Colonic mucosa (tissue), 4 donors: ENCODE measurements around the gene CYTH3. TPM values are rescaled to one million over a fixed set of nuclear protein-coding genes. Genes with fewer than 3 reads are reported as not detected.

Experiments used
- DNase-seq: peaks from one replicate; pipeline ENCODE4 v3.0.0-alpha.2; 2020
- H3K27ac ChIP-seq: fragments of 200-600 bp; one replicate; pipeline ENCODE4 v1.8.0; 2021
- H3K27me3 ChIP-seq: fragments of 200-600 bp; one replicate; pipeline ENCODE4 v1.8.0; 2021
- H3K36me3 ChIP-seq: fragments of 200-600 bp; one replicate; pipeline ENCODE4 v1.8.0; 2021
- H3K4me1 ChIP-seq: fragments of 200-600 bp; one replicate; pipeline ENCODE4 v1.8.0; 2021; ENCODE audit warnings: mild to moderate bottlenecking
- H3K4me3 ChIP-seq: fragments of 200-600 bp; one replicate; pipeline ENCODE4 v1.8.0; 2021
- H3K9ac ChIP-seq, 2 donors: one replicate each; pipeline ENCODE4 v1.7.0; 2013; ENCODE audit warnings: control low read depth in 2 of 2, low read depth in 2 of 2, low read length in 2 of 2
- H3K9me3 ChIP-seq: fragments of 200-600 bp; one replicate; pipeline ENCODE4 v1.8.0; 2021
- intact Hi-C: fragments of 100-400 bp; cut with DNase I; formaldehyde crosslinking; loops from one replicate; pipeline ENCODE4 v1.14.1; 2022
- total RNA-seq, 2 donors: library from RNA; stranded (reverse); fragmentation: NEBNext Ultra II Directional in 1 of 2; extraction: Animal tissue kit (Norgen Biotek cat#: 25700) in 1 of 2; gene quantifications; one replicate each; pipeline ENCODE4 v1.2.1, GENCODE V29; 2021
- TF ChIP-seq, protein P1 (sequence below): fragments of 200-600 bp; IDR thresholded peaks from one replicate; pipeline ENCODE4 v1.8.0; 2022; ENCODE audit warnings: antibody characterized with exemption, mild to moderate bottlenecking
- donor health status: healthy.
- donor health status: DM: no; HTN: no; CAD: no.
- donor health status: DM: no; HTN: no; CAD: no.

Gene CYTH3
- total RNA-seq, 2 donors from 2014 or later = 9.1 to 11.3 TPM

DNA sequence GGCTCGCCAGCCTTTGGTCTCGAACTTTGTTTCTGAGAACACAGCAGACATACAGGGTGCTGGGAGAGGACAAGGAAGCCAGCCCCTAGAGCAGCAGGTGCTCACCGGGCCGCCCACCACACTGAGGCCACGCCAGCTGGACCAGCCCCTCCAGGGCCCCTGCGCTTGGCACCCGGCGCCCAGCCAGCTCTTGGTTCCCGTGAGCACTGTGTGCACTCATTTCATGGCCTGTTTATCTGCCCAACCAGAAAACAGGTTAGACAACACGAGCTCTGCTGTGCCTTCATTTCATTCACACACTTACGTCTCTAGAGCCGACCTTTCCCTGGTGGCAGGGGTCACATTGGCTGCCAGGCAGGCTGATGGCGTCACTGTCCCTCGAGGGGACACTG, 104.0 kb downstream of the CYTH3 start:
- DNase-seq = no peak
- no peaks in the 10 kb centered on the region for H3K4me1 ChIP-seq
- H3K36me3 ChIP-seq = no peaks in the 10 kb centered on the region
- intact Hi-C loops = no loop called here
- TF ChIP-seq, protein P1, sequence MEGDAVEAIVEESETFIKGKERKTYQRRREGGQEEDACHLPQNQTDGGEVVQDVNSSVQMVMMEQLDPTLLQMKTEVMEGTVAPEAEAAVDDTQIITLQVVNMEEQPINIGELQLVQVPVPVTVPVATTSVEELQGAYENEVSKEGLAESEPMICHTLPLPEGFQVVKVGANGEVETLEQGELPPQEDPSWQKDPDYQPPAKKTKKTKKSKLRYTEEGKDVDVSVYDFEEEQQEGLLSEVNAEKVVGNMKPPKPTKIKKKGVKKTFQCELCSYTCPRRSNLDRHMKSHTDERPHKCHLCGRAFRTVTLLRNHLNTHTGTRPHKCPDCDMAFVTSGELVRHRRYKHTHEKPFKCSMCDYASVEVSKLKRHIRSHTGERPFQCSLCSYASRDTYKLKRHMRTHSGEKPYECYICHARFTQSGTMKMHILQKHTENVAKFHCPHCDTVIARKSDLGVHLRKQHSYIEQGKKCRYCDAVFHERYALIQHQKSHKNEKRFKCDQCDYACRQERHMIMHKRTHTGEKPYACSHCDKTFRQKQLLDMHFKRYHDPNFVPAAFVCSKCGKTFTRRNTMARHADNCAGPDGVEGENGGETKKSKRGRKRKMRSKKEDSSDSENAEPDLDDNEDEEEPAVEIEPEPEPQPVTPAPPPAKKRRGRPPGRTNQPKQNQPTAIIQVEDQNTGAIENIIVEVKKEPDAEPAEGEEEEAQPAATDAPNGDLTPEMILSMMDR = no peak
- no peaks in the 10 kb centered on the region for H3K9me3 ChIP-seq
- no peak overlapping the region for H3K27ac ChIP-seq
- H3K27me3 ChIP-seq = no peaks in the 10 kb centered on the region
- H3K4me3 ChIP-seq = no peak overlapping the region
- no peak overlapping the region for H3K9ac ChIP-seq

DNA sequence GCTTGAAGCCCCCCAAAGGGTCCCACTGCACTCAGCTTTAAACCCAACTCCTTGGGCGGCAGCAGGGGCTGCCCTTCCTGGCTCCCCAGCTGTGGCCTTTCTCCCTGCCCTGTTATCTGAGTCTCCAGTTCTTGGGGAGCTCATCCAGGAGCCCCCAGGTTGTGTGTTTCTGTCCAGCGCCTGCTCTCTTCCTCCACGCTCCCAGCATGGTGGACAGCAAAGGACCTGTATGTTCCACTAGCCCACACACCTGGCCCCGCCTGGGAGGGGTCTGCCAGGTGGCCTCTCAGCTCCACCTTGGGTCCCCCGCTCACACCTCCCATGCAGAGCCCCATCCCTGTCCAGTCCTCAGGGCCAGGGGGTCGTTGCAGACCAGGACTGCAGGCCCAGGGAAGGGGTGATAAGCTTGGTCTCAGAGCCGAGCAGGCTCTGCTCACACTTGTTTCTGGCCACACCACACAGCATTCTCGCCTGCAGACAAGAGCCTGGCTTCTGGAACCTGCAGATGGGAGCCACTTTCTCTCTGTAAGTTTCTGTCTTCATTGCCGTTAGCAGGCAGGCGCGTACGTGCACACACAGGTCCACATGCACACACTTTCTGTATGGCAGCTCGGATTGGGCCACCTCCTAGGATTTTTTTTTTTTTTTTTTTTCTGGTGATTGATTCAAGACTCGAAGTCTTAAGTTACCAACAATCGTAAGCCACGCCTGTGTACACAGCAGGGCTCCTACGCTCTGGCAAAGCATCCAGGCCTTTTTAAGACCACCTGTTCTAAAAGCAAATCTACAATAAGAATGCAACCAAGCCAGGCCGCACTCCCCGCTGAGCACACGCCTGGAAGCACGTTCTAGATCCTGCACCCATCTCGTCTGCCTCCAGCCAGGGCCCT, 104.6 kb downstream of the CYTH3 start:
- Histone ChIP-seq H3K4me1 (no peaks in the 10 kb centered on the region), H3K9me3 (no peaks in the 10 kb centered on the region), H3K36me3 (no peaks in the 10 kb centered on the region), H3K27ac (no peak overlapping the region), H3K4me3 (no peak overlapping the region), H3K27me3 (no peaks in the 10 kb centered on the region), H3K9ac (no peak overlapping the region)
- TF ChIP-seq, protein P1 = no peak
- no peak for DNase-seq
- intact Hi-C loops = no loop called here

DNA sequence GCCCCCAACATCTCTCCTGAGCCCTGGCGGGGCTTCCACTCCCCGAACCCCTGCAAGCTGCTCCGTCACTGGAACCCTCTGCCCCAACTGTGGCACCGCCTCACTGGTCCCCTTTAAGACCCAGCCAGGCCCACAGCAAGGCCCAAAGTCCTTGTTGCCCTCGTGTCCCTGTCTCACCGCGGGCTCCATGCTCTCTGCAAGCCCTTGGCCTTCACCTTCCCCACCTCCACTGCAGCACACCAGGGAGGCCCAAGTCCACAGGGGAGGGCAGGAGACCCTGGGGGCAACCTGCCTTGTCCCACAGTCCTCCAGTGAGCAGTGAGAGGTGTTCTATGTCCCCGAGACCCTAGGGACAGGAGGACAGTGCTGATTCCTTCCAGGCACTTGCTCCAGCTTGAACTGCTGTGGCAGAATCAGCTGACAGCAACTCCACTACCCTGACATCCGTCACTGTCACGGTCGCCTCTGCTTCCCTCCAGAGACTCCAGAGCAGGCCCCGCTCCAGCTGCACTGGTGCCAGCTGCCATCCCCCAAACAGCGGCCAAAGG, 105.3 kb downstream of the CYTH3 start:
- Histone ChIP-seq H3K27me3 (no peaks in the 10 kb centered on the region), H3K9me3 (no peaks in the 10 kb centered on the region), H3K9ac (no peak overlapping the region), H3K36me3 (no peaks in the 10 kb centered on the region), H3K4me1 (no peaks in the 10 kb centered on the region), H3K4me3 (no peak overlapping the region), H3K27ac (no peak overlapping the region)
- no peak for DNase-seq
- TF ChIP-seq, protein P1 = no peak
- intact Hi-C loops = no loop called here

DNA sequence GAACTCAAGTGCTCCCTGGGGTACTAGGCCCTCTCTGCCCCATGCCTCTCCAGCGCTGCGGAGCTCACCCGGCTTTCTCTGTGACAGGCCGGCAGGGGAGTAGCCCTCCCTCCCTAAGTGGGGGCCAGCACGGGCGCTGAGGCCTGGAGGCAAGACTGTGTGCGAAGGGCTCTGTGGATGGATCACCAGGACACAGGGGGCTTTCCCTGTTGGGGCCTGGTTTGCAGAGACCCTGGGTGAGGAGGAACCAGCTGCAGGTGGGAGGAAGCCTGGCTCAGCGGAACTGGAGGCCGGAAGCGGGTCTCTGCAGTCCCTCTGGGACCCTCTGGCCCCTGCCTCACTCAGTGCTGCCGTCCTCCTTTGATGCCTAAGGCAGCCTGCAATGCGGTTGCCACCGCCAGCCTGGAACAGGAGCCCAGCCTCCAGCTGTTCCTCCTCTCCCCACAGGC, 106.0 kb downstream of the CYTH3 start:
- Histone ChIP-seq H3K4me3 (no peak overlapping the region), H3K9ac (no peak overlapping the region), H3K27me3 (no peaks in the 10 kb centered on the region), H3K36me3 (no peaks in the 10 kb centered on the region), H3K4me1 (no peaks in the 10 kb centered on the region), H3K9me3 (no peaks in the 10 kb centered on the region), H3K27ac (no peak overlapping the region)
- intact Hi-C loops = no loop called here
- no peak for DNase-seq
- TF ChIP-seq, protein P1 = no peak

DNA sequence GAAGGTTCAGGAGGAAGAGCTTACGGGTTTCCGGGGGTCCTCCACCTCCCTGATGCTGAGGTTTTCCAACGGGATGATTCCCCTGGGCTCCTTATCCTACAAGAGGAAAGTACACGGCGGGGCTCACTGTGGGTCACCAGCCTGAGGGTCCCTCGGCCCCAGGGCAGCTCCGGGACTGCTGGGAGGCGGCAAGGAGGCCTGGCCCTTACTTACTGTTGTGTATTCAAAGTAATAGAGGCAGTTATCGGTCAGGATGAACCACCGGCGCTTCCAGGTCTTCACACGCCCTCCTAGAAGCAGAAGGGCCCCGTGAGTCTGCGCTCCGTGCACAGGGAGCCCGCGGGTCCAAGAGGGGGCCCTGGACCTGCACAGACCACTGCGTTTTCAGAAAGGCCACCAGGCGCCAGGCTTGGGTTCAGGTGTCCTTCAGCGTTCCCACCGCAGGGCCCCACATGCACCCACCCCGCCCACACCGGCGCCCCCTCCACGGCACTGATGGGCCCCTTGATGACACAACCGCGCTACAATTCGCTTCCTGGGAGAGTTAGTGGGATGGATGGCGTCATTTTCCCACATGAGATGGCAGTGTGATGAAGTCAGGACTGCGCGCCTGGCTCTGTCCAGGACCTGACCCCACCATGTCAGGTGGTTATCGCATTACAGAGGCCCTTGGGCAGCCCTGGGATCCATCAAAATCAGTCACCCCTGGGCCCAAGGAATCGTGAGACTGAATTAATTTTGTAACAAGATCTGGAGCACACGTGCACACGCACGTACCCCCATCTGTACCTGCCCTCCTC, 106.7 kb downstream of the CYTH3 start:
- H3K36me3 ChIP-seq = no peaks in the 10 kb centered on the region
- H3K9me3 ChIP-seq = no peaks in the 10 kb centered on the region
- H3K27me3 ChIP-seq = no peaks in the 10 kb centered on the region
- no peak for DNase-seq
- no peaks in the 10 kb centered on the region for H3K4me1 ChIP-seq
- TF ChIP-seq, protein P1 = no peak
- H3K9ac ChIP-seq = no peak overlapping the region
- H3K4me3 ChIP-seq = no peak overlapping the region
- H3K27ac ChIP-seq = no peak overlapping the region
- intact Hi-C loops = no loop called here
